AG04450 (cell line): ENCODE measurements around the gene DDX28. TPM values are rescaled to one million over a fixed set of nuclear protein-coding genes. Genes with fewer than 3 reads are reported as not detected.
"Not testable (repeated sequence)": the region's sequence is repeated elsewhere in the genome, so short reads cannot be mapped to it uniquely, and the experiment has no call there.

Experiments used
- CTCF ChIA-PET: fragments of 300-600, 350-600 bp; formaldehyde crosslinking; extraction: SDS; loops from one replicate; lab custom pipeline; 2022; ENCODE audit warnings: antibody characterized with exemption, inconsistent platforms; lab: Charles Lee
- POLR2A ChIA-PET: fragments of 350-600 bp; formaldehyde crosslinking; extraction: SDS; loops from one replicate; lab custom pipeline; 2021; ENCODE audit warnings: antibody characterized with exemption, inconsistent platforms; lab: Yijun Ruan, JAX
- DNase-seq: peaks from one replicate; pipeline ENCODE4 v3.0.0-alpha.2; 2011; ENCODE audit warnings: low read depth, low spot score
- H3K27ac ChIP-seq: one replicate; pipeline ENCODE4 v1.5.1; 2012; ENCODE audit warnings: low read depth, low read length, control low read depth
- H3K27me3 ChIP-seq: one replicate; pipeline ENCODE4 v1.6.0; 2012; ENCODE audit warnings: low read length; ENCODE audit not compliant: control insufficient read depth, insufficient read depth
- H3K4me3 ChIP-seq: 2 replicates; pipeline ENCODE4 v1.5.1; 2011; ENCODE audit warnings: mild to moderate bottlenecking, low read depth, low read length, control low read depth
- H3K9me3 ChIP-seq: 2 replicates; pipeline ENCODE4 v1.5.1; 2012; ENCODE audit warnings: low read length; ENCODE audit not compliant: control insufficient read depth, insufficient read depth
- polyA plus RNA-seq: library from polyadenylated mRNA; depleted of rRNA; stranded (reverse); fragments of >200 nt; gene quantifications from 2 replicates; pipeline ENCODE4 v1.2.3, GENCODE V29; 2011
- TF ChIP-seq, protein P1 (sequence below): IDR thresholded peaks from 2 replicates; pipeline ENCODE4 v1.5.1; 2011; ENCODE audit warnings: low read depth, low read length, control low read depth, inconsistent platforms

Gene DDX28
- polyA plus RNA-seq, 1 experiment, result 7.6 TPM

DNA sequence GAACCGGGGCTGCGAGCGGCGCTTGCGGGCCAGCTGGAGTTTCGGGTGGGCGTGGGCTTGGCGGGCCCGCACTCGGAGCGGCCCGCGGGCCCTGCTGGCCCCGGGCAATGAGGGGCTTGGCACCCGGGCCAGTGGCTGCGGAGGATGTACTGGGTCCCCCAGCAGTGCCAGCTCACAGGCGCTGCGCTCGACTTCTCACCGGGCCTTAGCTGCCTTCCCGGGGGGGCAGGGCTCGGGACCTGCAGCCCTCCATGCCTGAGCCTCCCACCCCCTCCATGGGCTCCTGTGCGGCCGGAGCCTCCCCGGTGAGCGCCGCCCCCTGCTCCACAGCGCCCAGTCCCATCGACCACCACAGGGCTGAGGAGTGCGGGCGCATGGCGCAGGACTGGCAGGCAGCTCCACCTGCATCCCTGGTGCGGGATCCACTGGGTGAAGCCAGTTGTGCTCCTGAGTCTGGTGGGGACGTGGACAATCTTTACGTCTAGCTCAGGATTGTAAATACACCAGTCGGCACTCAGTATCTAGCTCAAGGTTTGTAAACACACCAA is 24.7 kb downstream of the DDX28 start:
- H3K9me3 ChIP-seq, DNase-seq, H3K27ac ChIP-seq, CTCF ChIA-PET, H3K27me3 ChIP-seq, H3K4me3 ChIP-seq: not testable (repeated sequence)
- POLR2A ChIA-PET, result interaction anchor here (0.7 kb wide), 1 partner anchor 15 kb away, joined by 3 read pairs; no protein-coding TSS in a partner anchor

DNA sequence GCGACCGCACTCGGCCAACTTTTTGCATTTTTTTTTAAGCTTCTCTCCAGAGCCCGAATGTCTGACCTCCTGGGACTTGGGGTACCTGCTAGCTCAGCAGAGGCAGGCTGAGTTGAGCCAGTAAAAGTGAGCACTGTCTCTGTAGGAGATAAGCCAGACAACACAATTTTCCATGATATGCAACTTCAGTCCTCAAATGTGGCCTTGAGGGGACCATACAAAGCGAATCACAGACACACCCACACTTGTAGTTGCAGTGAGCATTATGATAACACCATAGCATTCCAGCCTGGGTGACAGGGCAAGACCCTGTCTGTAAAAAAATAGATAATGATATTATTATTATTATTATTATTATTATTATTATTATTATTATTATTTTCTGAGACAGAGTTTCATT is 26.4 kb downstream of the DDX28 start:
- ChIA-PET POLR2A (no interaction called here), CTCF (interaction anchor here (0.8 kb wide), 1 partner anchor 44 kb away, joined by 3 read pairs; no protein-coding TSS in a partner anchor)
- DNase-seq, result no peak

GRCh38 chr16:67995423-67995822 is 27.6 kb downstream of the DDX28 start:
- no peak overlapping the region for H3K4me3 ChIP-seq
- TF ChIP-seq, protein P1, sequence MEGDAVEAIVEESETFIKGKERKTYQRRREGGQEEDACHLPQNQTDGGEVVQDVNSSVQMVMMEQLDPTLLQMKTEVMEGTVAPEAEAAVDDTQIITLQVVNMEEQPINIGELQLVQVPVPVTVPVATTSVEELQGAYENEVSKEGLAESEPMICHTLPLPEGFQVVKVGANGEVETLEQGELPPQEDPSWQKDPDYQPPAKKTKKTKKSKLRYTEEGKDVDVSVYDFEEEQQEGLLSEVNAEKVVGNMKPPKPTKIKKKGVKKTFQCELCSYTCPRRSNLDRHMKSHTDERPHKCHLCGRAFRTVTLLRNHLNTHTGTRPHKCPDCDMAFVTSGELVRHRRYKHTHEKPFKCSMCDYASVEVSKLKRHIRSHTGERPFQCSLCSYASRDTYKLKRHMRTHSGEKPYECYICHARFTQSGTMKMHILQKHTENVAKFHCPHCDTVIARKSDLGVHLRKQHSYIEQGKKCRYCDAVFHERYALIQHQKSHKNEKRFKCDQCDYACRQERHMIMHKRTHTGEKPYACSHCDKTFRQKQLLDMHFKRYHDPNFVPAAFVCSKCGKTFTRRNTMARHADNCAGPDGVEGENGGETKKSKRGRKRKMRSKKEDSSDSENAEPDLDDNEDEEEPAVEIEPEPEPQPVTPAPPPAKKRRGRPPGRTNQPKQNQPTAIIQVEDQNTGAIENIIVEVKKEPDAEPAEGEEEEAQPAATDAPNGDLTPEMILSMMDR, result no peak
- ChIA-PET POLR2A (no interaction called here), CTCF (interaction anchor here (1.6 kb wide), 1 partner anchor 45 kb away, joined by 4 read pairs; no protein-coding TSS in a partner anchor)
- no peaks in the 10 kb centered on the region for H3K27me3 ChIP-seq
- H3K27ac ChIP-seq, result no peak overlapping the region
- DNase-seq, result no peak
- no peaks in the 10 kb centered on the region; the same call in 1 of the 2 replicates for H3K9me3 ChIP-seq

More for the DNA sequence above, 26.4 kb downstream of the DDX28 start:
- no peaks in the 10 kb centered on the region for H3K27me3 ChIP-seq
- no peak overlapping the region for H3K27ac ChIP-seq
- TF ChIP-seq, protein P1, result no peak
- no peak overlapping the region for H3K4me3 ChIP-seq
- H3K9me3 ChIP-seq, result no peaks in the 10 kb centered on the region; the same call in 1 of the 2 replicates

DNA sequence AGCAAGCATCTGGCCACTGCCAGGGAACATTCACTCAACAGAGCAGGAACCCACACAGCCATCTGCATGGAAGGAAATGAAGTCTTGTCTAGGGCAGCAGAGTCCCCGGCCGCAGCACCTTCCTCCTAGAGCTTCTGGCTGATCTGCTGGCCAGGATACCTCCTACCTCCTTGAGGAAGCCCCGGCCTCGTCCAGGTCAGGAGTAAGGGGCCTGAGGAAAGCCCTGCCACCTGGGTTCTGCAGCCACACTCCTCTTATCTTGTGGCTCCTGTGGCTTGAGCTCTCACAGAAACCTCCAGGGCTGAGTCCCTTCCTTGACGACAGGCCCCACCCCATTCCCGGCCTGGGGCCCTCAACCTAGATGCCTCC is 29.0 kb downstream of the DDX28 start:
- CTCF ChIA-PET, result interaction anchor here (0.6 to 1.1 kb wide), 10 partner anchors 9 to 237 kb away, joined by 3 to 12 read pairs (median 3); no protein-coding TSS in a partner anchor
- H3K27ac ChIP-seq, H3K4me3 ChIP-seq, DNase-seq, H3K9me3 ChIP-seq, H3K27me3 ChIP-seq: not testable (repeated sequence)
- POLR2A ChIA-PET, result interaction anchor here (0.6 kb wide), 1 partner anchor 235 kb away, joined by 4 read pairs; no protein-coding TSS in a partner anchor

DNA sequence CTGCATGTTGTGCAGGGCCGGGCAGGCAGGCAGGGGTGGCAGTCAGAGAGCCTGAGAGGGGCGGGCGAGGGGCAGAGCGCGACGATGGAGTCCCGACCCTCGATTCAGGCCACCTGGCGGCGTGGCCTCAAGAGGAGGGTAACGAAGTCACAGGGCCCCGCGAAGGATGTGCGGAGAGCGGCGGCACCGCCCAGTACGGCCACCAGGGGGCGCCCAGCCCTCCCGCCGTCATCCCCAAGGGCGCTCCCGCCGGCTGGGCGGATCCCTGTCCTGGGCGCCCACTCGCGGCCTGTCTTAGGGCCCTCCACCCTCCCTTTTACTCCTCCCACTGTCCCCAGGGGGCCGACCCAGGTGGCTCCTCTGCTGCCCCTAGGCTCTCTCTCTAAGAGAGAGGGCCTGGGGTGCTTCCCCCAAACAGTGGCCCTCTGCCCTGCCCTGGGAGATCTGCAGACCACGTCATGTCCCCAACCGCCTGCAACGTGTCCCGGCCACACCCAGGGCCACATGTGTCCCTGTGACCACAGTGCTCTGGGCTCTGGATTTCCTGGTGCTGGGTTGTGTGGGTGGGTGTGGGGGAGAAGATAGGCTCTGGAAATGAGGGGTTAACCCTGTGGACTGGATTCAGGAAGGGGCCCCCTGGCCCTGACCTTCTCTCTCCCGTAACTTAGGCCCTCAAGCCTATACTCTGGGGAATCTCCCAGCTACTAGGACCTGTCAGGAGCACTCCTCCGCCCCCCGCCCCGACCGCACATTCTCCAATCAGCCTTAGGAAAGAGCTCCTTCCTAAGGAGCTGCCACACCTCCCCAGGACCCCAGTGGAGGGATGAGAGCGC is 29.6 kb downstream of the DDX28 start:
- H3K9me3 ChIP-seq, result no peaks in the 10 kb centered on the region; the same call in 1 of the 2 replicates
- peak overlapping the region; percentile 20; the same call in 1 of the 2 replicates for H3K4me3 ChIP-seq
- peak; percentile 13 for DNase-seq
- no peak overlapping the region for H3K27ac ChIP-seq
- TF ChIP-seq, protein P1, result peak; percentile 86
- POLR2A ChIA-PET, result interaction anchor here (0.6 kb wide), 1 partner anchor 235 kb away, joined by 4 read pairs; no protein-coding TSS in a partner anchor
- CTCF ChIA-PET, result interaction anchor here (0.6 to 1.1 kb wide), 11 partner anchors 8 to 238 kb away, joined by 3 to 12 read pairs (median 3); no protein-coding TSS in a partner anchor
- H3K27me3 ChIP-seq, result no peaks in the 10 kb centered on the region
